ENCODE measurements around the gene PRIM1.

- no peak for TF ChIP-seq EZH2 (IDR thresholded peaks at IDR 0.05; ENCODE audit: low read length)
- TF ChIP-seq CTCF (optimal IDR thresholded peaks at IDR 0.05 in 1 of 3, IDR thresholded peaks at IDR 0.05 in 1 of 3, conservative IDR thresholded peaks at IDR 0.05 in 1 of 3; ENCODE audit: extremely low read depth in 1 of 3, insufficient read depth in 2 of 3, low read length in 3 of 3): no peak
These were observed 63.8 kb downstream of the PRIM1 start, which contains the start of gene PTGES3 for GRCh38 chr12:56688129-56688845.

Measured in keratinocyte (primary cell).